GM12891 (cell line): Measurements from ENCODE around the gene TRIM33.

Experiments used
- PAX5 ChIP-seq: IDR thresholded peaks from 2 replicates; pipeline ENCODE4 v1.6.1; 2011; ENCODE audit warnings: low read length, moderate library complexity, mild to moderate bottlenecking; ENCODE audit not compliant: insufficient read depth, severe bottlenecking
- POLR2A ChIP-seq: IDR thresholded peaks from 2 replicates; pipeline ENCODE4 v1.6.1; 2011; ENCODE audit warnings: low read depth, low read length, control low read depth
- POLR2AphosphoS5 ChIP-seq: IDR thresholded peaks from 2 replicates; pipeline ENCODE4 v1.6.1; 2011; ENCODE audit warnings: low read depth, low read length, control low read depth
- SPI1 ChIP-seq: IDR thresholded peaks from 2 replicates; pipeline ENCODE4 v1.6.1; 2011; ENCODE audit warnings: low read depth, low read length, control low read depth
- TAF1 ChIP-seq: IDR thresholded peaks from 2 replicates; pipeline ENCODE4 v1.6.1; 2011; ENCODE audit warnings: low read depth, low read length, control low read depth

DNA sequence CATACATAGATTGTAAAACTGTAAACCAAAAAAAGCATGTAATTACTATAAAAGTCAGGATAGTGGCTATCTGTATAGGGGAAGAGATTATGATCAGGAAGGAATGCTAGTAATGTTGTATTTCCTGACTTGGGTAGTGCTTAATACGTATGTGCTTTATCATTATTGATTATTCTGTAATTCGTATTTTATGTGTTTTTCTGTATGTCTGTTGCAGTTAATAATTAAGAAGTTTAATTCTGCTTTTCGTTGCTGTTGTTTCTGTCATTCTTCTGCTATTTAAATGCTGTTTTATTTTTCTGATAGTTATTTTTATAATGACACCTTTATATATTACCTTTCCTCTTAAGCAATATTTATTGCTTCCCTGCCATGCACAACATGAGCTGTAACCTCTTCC is 29.3 kb upstream of the TRIM33 start:
- no peak for TF ChIP-seq POLR2A
- no peak for TF ChIP-seq POLR2AphosphoS5
- TF ChIP-seq TAF1: no peak
- TF ChIP-seq SPI1: no peak
- no peak for TF ChIP-seq PAX5
